G401 (cell line): ENCODE data around the gene LDLRAD4. TPM values are rescaled to one million over a fixed set of nuclear protein-coding genes. Genes with fewer than 3 reads are reported as not detected.

Experiments used
- DNase-seq: peaks from one replicate; pipeline ENCODE4 v3.0.0-alpha.2; 2015; ENCODE audit warnings: low spot score
- in situ Hi-C: cut with HindIII; loops from 2 replicates; pipeline ENCODE4 v1.10.0; 2016; ENCODE audit warnings: low sequenced_read_pairs, mixed read lengths
- total RNA-seq: library from RNA; depleted of rRNA; stranded (reverse); fragments of >200 nt; shearing (Covaris generic); gene quantifications from 2 replicates; pipeline ENCODE4 v1.2.3, GENCODE V29; 2014

Gene LDLRAD4
- total RNA-seq, 1 experiment from 2014 or later = not detected

DNA sequence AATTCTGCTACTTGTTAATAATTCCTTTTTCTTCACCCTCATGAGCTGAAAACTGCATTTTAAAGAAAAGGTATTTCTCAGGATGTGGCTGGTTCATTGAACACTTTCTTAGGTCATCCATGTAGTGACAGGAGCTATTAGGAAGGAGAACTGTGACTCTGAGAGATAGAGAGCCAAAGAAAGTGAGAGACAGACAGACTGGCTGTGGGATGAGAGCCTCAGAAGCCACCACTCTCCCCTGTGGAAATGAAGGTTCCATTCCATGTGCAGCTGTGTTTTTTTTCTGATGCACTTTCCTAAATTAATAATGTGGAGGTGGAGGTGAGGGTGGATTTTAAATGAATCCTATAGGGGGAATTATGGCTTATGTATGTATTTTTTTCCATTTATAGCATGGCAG lies 394.5 kb downstream of the LDLRAD4 start:
- in situ Hi-C loops = no loop called here
- no peak for DNase-seq

DNA sequence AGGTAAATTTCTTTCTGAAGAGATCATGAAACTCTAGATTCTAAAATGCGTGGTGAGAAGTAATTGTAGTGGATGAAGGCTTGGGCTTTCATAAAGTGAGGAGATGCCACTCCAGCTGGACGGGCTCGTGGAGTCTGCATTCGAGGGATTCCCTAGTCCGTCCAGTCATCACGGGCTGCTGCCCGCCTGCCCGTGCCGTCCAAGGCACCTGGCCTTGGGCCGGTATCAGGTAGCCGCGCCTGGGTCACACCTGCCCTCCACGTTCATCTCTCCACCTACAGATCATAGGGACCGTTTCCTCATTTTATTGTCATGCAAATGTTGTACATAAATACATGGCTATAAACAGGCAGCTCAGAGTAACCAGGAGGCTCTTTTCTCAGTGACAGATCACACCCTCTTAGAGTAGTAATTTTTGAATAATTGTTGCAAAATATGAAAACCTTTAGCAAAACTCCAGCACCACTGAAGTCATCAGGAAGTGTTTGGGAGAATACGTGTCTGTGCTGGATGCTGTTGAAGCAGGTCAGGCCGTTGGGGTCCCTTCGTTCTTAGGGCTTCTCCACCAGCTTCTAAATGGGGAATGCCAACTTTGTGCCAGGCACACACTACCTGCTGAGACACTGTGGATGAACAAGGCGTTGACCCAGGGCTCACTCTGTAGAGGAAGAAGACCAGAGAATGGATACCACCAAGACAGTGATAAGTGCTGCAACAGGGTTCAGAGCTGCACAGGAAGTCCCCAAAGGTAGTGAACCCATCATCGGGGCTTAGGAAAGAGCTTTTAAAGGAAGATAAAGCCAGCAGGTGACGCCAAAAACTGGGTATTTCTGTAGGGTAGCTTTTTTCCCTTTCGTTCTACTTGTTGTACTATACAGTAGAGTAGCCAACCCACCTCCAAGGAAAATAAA lies 395.3 kb downstream of the LDLRAD4 start:
- in situ Hi-C loops = no loop called here
- no peak for DNase-seq

DNA sequence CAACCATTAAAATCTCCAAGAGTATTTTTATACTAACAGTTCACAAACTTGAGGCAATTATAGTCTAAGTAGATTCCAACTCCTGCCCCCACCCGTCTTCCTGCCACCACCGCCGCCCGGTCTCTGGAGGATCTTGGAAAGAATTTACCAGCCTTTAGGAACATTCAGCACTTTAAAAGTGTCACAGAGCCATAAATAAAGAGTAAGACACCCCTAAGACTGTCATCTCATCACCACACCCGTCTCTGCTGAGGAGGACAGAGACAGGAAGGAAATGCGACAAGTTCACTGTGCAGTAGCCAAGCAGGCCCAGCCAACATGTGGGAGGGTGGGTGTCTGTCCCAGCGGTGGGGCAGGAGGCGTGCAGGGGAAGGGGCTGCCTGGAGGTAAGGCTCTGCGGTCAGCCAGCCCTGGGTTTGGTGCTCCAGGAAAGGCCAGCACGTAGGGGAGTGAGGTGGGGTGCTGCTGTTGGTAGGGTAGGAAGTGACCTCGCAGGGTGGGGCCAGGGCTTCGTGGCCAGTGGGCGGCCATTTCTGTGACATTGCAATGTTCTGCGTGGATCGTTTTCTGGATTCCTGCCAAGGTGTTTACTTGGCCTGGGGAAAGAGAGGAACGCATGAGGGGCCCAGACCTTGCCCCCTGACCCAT lies 396.2 kb downstream of the LDLRAD4 start:
- DNase-seq = no peak
- in situ Hi-C loops = no loop called here

DNA sequence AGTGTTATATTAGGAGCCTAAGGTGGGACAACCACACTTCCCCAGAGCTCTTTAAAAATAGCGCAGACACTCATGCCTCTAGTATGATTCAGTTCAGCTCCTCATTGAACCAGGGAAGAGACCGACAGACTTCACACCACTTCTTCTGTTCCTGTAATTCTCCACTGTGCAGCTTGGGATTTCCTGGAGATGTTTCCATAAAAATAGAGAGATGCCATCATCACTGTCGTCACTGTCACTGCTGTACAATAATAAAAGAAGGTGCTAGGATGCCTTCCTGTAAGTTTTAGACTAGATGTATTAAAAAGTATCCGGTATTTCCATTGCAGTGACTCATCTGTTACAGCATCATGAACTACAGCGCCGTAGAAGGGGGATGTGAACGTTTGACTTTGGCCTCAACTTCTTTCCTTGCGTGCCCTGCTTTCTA lies 396.9 kb downstream of the LDLRAD4 start:
- in situ Hi-C loops = no loop called here
- DNase-seq = no peak

DNA sequence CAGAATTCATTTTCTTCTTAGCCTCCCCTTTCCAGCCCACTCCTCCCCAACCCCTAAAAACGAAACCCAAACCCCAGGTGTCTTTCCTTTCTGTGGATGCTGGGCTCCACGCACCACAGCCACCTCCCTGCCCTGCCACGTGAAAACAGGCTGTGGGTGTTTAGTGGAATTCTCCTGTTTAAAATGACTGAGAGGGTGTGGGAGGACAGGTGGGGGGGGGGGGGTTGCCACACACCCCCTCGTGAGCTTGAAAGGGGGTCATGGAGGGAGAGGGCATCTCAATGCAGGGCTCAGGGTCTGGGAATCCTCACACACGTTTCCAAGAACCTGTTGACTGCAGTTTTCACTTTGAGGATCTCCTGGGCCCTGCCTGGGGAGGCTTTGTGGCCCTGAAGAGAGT lies 397.5 kb downstream of the LDLRAD4 start:
- in situ Hi-C loops = no loop called here
- DNase-seq = no peak

DNA sequence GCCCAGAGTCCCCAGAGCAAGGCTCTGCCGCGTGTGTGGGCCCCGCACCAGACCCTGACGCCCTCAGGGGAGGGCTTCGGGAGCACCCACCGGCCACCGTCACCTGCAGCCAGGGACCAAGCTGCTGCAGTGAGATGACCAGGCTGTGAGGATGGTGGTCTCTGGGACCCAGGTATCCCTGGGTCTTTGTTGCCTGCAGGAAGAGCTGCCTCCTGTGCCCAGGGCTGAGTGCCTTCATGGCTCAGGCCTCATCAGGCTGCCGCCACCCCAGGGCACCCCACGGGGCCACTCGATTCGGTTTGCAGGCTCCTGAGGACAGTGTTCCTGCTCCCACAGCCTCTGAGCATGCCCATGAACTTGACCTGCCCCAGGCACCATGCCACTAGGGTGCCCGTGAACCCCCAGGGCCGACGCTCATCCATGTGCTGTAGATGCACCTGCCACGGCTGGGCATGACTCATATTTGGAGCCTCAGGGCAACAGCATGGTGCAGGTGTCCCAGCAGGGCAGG lies 398.0 kb downstream of the LDLRAD4 start:
- no peak for DNase-seq
- in situ Hi-C loops = no loop called here

DNA sequence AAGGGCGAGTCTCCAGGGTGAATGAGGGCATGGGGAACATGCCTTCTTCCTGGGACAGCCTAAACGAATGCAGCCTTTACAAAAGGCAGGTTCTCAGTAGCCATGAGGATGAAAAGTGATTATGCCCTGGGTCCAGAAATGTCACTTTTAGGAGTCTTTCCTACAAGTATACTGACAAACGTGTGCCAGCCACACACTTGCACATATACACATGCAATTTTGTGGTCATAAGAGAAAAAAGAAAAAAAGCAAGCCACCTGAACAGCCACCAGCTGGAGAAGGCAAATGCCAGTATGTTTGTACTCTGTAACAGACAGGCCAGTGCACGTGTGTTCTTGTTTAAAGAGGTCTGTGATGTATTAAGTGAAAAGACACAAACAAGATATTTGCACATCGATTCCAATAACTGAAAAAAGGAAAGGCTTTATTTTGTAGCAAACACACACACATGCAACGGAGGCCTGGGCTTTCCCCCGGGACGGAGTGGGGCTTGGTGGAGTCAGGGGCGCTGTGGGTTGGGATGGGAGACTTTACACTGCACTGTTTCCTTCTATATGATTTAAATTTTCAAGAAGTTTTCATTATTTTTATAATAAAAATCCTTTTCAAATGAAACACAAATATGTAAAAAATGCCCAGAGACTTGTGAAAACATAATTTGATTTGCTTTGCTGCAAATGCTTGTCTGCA lies 399.4 kb downstream of the LDLRAD4 start:
- no peak for DNase-seq
- in situ Hi-C loops = no loop called here

DNA sequence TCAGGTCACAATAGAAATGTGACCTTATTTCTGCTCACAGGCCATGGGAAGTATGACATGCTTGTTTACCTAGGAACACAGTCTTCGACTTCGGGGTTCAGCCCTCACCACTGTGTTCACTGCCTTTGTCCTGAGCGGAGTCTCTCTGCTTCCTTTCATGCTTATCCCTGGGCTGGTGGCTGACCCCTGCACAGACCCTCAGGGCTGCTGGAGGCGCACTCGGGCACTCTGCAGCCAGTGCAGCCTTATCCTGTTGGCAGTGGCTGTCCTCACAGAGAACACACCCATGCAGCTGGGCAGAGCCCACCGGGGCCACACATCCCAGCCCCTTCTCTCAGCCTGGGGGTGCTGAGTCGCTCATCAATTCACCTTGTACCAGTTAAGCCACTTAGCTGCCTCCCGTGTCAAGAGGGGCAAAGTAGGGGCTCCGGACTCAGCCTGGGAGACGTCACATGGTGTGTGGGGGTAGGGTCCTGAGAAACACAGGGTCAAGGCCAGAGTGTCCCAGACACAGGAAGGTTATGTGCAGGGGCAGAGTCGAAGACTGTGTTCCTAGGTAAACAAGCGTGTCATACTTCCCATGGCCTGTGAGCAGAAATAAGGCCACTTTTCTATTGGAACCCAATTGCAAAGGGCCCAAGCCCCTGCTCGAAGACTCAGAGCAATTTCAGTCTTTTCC lies 400.3 kb downstream of the LDLRAD4 start:
- no peak for DNase-seq
- in situ Hi-C loops = no loop called here

DNA sequence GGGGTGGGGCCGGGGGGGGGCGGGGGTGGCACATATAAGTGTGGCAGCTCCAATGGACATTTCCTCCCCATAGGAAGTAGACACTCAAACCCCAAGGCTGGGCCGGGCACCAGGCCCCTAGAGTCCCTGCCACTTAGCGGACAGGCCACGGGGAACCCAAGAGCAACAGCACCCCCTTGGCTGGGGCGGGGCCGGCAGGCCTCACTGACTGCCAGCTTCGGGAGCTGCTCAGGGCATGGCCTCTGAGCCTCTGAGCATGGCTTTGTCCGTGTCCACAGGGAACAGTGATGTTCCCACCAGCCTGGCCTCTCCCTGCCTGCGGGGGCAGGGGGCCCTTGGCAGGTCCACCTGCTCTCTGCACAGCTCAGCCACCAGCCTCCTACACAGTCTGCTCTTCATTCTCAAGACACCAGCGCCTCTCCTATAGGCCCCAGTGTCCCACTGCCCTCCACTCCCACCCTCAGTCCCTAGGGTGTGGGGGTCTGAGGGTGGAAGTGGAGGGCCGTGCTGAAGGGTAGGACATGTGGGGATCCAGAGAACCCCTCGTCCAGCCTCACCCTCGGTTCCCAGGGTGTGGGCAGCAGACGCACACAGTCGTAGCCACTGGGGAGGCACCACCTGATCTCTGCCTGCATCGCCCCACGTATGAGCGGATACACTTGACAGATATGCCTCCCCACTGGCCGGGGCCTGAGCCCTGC lies 401.1 kb downstream of the LDLRAD4 start:
- in situ Hi-C loops = no loop called here
- no peak for DNase-seq

DNA sequence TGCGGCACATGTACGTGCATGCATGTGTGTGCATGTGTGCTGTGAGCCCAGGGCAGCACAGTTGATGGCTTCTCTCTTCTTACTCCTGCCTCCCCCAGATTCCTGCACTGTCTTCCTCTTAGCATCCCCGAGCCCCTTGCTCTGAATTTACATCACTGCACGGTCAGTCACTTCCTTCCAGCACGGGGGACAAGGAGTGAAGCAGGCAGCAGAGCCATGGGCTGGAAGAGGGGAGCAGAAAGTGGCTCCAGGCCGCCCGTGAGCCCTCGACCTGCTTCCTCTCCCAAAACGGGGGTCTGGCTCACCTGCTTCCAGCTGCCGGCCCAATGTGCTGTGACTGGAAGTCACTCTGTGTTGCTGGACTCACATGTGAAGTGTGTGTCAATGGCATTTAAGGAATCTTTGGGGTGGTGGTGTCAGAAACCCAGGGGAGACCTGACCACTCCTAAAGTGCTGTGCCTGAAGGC lies 401.7 kb downstream of the LDLRAD4 start:
- in situ Hi-C loops = no loop called here
- no peak for DNase-seq

DNA sequence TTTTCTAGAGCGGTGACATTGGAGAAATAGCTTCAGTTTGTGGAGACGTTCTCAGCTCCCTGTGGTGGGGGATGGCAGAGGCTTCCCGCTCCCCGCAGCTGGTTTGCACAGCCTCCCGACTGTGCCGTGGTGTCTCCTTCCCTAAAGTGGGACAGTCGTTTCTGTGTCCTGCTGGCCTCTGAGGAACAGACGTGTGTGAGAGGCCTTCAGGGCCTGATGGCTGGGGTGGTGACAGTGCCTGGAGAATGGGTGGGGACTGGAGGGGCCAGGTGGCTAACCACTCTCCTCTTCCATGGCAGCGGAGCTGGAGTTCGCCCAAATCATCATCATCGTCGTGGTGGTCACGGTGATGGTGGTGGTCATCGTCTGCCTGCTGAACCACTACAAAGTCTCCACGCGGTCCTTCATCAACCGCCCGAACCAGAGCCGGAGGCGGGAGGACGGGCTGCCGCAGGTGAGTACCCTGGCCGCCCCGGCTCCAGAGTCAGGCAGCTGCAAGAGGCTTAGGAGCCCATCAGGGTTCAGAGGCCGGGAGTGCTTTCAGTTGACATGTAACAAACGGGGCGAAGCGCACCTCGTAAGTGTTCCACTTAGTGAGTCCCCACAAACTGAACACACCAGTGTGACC lies 402.4 kb downstream of the LDLRAD4 start:
- DNase-seq = no peak
- in situ Hi-C loops = no loop called here

DNA sequence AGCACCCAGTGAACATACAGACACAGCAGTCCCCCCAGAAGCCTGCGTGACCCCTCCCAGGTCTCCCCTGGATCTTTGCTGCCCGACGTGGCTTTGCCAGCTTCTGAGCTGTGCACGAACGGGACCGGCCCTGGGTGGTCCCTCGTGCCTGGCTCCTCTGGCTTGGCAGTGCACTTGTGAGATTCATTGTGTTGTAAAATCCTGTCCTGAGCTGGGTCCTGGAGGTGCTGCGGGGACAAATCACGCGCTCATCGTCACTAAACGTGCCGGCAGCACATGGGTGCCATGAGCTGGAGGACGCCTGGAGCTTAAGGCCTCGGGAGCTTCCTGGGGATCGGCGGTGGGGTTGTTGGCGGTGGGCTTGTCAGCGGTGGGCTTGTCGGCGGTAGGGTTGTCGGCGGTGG lies 402.9 kb downstream of the LDLRAD4 start:
- DNase-seq = no peak
- in situ Hi-C loops = no loop called here

DNA sequence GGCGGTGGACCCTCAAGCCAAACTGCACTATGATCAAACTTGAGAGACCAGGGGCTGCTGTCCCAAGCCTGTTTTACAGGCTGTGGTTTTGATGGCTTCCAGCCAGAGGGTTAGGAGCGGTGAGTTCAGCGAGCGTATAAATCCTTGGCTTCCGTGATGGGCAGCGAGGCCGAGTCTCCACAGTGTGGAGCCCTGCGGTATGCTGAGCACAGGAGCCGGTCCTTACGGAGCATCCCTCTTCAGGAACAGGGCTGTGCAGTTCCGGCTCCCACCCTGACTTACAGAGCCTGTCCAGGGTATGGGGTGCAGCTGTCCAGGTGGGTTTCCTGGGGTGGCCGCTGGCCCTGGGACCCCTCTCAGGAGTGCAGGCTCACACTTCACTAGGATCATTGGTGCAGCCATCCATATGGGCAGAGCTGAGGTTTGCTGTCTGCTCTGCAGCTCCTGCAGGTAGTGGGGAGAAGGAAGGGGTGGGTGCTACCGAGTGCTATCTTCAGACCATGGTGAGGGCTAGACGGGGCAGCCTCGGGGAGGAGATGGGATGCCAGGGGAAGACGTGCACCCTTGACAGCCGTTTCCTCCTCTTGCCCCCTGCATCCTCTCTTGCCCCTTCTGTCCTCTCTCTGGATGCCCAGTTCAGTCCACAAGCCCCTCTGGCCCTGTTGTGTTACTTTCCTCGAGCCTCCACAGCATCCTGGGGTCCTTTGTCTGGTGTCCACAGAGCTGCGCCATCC lies 403.5 kb downstream of the LDLRAD4 start:
- DNase-seq = peak; percentile 89
- in situ Hi-C loops = no loop called here

DNA sequence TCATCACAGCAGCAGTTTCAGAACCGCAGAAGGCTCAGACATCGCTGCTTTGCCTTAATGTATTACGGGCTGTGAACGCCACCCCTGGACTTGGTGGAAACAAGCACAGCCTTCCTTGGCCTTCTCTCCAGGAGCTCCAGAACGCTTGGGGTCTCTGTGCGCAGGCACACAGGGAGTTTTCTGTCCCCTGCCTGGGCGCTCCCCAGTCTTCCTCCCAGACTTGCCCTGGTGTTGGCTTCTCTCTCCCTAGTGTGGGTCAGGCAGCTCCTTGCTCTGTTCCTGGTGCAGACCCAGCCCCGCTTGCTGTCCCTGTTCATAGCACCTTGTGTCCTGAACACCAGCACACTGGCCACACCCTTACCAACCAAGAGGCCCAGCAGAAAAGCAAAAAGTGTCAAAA lies 404.2 kb downstream of the LDLRAD4 start:
- in situ Hi-C loops = no loop called here
- no peak for DNase-seq

DNA sequence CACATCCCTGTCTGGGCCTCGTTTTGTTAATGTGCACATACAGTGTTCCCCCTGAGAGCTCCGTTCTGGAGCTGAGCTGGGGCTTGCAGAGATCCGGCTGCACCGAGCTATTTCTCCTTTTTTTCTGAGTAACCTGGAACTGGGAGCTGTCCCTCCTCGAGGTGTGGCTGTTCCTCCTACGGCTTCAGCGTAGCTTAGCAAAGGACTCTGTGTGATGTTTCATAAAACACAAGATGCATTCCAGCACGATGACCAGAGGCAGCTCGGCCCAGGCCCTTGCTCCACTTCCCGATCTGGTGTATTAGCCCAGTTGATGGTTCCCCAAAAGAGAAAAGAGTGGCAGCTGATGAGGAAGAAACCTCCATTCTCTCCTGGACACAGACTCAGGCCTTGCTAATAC lies 404.8 kb downstream of the LDLRAD4 start:
- DNase-seq = no peak
- in situ Hi-C loops = no loop called here

DNA sequence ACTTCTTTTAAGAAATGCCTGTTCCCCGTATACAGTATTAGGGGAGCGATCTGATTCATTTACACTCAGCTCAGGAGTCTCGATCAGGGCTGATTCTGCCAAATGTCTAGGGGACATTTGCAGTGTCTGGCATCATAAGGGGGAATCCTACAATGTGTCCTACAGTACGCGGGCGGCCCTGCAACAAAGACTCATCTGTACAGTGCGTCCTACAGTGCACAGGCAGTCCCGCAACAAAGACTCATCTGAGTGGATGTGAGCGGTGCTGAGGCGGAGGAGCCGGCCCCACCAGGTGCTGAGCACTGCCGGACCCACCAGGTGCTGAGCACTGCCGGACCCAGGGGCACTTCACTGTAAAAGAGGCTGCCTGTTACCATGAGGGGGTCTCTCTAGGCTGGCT lies 405.3 kb downstream of the LDLRAD4 start:
- in situ Hi-C loops = no loop called here

DNA sequence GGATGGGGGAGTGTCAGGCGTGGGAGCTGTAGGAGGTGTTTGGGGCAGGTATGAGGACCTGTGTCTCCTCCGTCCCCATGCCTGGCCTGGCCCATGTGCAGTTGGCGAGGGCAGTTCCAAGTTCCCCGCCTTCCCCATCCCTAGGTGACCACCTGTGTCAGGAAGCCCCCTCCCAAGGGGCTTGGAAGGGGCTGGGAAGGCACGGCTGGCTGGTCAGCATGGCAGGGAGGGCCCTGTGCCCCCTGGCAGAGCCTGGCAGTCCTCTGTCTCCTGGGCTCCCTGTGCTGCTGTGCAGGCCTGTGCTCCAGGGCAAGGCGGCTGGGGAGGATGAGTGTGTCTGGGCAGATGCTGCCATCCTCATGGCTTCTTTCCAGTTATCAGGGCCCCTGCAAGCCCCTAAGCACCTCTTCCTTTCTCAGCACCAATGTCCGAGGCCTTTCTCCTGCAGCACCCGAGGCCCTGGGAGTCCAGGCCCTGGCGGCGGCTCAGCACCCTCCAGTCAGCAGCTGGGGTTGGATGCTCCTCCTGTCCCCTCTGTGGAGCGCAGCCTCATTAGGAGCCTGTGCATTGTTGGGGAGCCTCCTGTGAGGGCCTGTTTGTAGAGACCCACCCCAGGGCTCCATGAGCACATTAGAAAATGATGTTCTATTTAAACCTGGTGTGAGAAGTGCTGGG lies 406.1 kb downstream of the LDLRAD4 start:
- in situ Hi-C loops = no loop called here
- DNase-seq = no peak

More for the DNA sequence above, 405.3 kb downstream of the LDLRAD4 start:
- no peak for DNase-seq
